NAMALWA (cell line): ENCODE data around the gene TNFSF4.
"Not testable (repeated sequence)": the region's sequence is repeated elsewhere in the genome, so short reads cannot be mapped to it uniquely, and the experiment has no call there.

ENCODE experiments used
- DNase-seq: peaks from one replicate; pipeline ENCODE4 v3.0.0-alpha.2; 2015; ENCODE audit warnings: low spot score

TNFSF4 gene

DNA sequence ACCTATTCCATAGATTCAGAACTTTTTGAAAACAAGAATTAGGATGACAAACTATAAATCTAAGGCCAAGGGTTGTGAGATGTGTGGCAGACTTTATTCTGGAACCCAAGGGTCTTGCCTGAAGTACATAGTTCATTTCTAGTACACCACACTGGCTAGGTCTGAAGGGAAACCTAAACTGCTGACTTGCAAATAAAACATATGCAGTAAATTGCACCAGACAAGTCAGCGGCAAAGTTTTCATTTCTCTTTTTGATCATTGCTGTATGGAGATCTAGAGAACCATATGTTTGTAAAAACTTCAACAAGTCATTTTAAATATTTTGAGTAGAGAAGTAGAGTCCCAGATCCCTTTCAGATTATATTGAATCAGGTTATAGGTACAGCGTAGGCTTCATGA is 43.9 kb downstream of the TNFSF4 start:
- no peak for DNase-seq

DNA sequence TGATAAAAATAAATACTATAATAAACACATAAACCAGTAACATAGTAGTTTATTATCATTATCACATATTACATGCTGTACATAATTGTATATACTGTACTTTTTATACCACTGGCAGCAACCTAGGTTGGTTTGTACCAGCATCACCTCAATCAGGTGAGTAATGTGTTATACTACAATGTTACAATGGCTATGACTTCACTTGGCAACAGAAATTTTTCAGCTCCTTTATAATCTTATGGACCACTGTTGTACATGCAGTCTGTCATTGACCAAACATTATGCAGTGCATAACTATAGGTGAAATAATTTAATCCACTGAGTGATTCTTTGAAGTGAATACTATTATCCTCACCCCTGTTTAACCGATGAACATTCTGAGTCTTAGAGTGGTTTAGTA is 44.5 kb downstream of the TNFSF4 start:
- DNase-seq, result no peak

DNA sequence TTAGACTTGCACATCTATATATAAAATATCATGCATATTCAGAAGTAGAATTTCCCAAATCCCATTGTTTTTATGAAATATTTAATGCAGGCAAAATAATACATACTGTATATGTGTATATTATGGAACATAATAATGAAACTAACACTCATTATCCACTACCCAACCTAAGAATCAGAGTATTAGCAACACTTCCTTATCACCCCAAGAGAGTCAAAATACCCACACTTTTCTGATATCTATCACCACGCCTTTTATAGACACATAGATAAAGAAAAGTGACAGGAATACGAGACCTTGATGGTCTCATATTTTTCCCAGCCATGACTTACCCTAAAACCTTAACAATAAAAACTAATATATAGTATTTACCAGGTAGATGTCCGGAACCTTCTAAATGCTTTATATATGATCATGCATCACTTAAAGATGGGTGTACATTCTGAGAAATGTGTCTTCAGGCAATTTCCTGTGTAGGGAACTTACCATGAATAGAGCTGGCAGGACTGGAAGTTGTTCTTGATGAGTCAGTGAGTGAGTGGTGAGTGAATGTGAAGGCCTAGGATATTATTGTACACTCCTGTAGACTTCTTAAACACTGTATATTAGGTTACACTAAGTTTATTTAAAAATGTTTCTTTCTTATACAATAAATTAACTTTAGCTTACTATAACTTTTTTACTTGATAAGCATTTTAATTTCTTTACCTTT is 45.5 kb downstream of the TNFSF4 start:
- no peak for DNase-seq

DNA sequence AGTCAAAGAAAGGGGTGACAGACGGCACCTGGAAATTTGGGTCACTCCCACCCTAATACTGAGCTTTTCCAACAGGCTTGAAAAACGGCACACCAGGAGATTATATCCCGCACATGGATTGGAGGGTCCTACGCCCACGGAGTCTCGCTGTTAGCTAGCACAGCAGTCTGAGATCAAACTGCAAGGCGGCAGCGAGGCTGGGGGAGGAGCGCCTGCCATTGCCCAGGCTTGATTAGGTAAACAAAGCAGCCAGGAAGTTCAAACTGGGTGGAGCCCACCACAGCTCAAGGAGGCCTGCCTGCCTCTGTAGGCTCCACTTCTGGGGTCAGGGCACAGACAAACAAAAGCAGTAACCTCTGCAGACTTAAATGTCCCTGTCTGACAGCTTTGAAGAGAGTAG is 53.2 kb downstream of the TNFSF4 start:
- not testable (repeated sequence) for DNase-seq

DNA sequence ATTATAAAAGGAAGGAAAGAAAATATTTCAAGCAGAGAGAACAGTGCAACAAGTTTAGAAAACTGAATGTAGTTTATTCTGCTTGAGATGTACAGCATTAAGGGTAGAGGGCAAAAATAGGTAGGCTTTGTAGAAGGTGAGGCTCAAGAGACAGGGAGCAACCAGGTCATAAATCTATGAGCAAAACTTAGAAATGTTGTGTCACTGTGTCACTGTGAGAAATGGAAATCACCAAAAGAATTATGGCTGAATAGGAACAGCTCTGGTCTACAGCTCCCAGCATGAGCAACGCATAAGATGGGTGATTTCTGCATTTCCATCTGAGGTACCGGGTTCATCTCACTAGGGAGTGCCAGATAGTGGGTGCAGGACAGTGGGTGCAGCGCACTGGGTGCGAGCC is 53.6 kb downstream of the TNFSF4 start:
- no peak for DNase-seq

DNA sequence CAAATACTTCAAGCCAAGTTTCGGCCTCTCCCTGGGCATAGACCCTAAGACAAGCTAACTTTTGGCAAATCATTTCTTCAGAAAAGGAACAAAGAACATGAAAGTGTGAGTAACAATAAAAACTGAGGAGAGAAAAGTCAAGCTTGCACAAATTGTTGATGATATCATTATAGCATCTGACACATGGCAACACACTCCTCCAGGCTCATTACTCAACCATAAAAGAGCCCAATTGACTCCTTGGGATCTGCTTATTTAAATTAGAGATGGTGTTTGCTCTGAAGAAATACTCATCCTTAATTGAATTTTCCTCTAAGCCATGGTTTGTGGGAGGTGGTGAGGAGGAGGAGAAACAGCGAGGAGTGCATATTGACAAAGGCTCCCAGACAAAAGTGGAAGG is 54.5 kb downstream of the TNFSF4 start:
- DNase-seq, result no peak

DNA sequence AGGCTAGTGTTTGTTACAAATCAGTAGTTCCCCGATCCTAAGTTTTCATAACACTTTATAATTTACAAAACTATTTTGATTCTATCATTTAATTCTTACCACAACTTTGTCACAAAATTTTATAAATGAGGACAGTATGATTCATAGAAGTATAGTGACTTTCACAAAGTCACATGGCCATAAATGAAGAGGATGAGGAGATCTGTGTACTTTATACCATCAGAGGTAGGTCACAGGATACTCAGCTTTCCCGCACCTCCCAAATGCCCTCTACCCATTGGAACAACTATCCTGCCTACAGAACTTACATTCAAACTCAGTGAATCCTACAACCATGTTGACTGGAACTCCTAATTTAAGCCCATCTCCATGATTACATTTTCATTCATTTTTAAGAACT is 56.3 kb downstream of the TNFSF4 start:
- DNase-seq, result no peak

DNA sequence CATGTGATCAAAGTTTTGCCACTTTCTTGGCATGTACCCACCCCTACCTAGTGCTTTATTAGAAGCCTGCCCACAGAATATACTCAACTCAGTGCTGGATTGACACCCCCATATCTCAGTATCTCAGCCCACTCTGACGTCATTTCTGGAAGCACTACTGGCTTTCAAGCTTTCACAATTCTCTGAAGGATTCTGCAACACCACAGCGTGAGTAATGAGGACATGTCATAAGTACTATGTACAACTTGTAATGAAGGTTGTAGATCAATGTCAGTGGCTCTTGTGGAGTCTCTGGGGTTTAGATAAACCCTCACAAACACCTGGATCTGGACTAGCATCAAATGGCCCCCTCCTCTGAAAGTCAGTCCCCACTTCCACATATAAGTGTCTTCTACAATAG is 57.2 kb downstream of the TNFSF4 start:
- DNase-seq, result no peak

DNA sequence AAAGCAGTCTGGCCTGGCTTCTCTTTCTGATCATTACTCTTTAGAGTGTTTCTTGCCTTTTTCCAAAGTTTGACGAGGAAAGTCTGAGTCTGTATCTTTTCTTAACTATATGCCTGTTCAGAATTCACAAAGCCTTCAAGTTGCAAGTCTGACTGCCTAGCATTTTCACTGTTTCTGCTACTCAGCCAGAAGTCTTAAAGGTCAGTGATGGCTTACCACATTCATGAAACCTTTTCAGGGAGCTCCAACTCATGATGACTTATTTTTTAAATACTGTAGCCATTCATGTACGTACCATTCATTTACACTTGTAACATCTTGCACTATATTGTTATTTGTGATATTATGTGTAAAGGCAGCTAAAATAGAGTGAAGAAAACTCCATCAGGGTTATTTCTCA is 58.2 kb downstream of the TNFSF4 start:
- no peak for DNase-seq

DNA sequence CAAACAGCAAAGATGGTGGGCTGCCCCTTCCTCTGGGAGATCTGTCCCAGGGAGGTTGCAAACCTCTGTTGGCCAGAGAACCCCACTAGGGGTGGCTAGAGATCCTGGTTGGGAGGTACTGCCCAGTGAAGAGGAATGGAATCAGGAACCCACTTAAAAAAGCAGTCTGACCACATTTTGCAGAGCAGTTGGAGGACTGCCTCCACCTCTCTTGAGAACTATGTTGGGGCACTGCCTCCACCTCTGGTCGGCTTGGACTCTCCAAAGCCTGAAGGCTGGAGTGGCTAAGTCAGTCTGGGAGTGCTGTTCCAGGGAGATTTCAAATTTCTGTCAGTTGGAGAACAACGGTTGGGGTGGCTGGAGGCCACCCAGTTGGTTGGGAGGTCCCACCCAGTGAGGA is 58.6 kb downstream of the TNFSF4 start:
- DNase-seq, result no peak

DNA sequence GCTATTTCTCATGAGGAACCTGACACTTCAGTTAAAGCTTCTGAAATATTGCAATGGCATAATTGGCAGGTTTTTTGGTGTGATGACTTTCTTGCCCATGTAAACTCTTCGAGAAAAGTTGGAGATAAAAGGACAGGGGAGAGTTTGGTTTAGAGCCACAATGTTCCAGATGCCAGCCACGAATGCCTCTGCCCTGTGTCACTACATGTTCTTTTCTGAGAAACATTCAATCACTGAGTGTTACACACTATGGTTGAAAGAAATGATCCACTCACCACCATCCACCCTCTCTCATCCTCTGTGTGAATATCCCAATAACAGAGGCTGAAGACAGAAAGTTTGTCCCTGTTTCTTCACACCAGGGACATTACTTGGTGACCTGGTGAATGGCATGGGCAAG is 66.4 kb downstream of the TNFSF4 start:
- no peak for DNase-seq

DNA sequence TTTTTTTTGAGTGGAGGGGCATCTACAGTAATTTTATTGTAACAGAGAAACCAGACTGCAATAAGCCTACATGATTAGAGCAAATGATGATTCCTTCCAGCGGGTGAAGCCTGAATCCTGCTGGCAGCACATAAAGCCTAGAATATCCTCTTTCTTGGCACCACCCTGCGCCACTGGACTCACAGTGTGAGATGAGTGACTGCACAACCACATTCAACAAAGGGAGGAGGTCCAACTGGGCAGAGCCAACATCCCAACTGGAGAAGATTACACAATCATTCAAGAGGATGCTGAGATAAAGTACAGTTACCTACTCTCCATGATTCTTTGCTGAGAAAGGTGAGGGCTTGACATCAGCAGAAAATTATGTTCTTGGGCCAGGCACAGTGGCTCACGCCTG is 67.4 kb downstream of the TNFSF4 start:
- DNase-seq, result no peak

DNA sequence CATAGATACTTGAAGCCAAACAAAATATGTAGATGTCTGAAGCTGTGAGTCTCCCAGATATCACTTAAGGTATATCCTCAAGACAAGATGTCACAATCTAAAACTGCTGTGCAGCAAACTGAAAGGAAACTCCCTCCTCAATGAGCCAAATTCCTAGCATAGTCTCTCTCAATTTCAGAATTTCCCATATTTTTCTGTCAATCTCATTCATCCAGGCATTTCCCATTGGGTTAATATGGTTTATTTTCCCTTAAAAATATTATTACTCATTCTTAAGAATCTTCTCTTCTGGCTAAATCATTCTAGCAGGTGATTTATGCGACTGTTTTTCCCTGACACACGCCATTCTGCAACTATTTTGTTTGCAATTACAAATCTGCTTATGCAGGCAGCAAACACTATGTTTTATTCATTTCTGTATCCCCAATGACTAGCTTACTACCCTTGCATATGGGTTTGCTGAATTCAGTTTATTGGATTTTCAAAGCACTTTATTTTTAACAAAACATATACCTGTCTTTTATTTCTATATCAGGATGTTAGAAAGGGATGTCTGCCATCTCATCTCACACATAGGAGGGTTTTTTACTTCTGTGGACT is 69.9 kb downstream of the TNFSF4 start:
- no peak for DNase-seq

DNA sequence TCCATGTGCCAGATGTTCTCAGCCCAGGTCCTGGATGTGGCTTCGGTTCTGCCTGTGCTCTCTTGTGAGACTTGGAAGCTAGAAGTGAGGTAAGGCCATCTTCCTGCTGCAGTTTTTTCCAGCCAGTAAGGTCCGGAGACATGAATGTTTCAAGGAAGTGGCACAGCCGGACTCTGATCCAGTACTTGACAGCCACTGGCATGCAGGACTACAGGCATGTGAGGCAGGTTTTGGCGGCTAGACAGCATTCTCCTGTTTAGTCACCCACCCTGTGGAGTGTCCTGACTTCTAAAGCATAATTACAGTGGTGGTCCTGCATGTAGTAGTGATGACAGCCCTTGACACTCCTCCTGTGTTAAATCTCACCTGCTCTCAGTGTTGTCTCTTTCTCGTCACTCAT is 72.3 kb downstream of the TNFSF4 start:
- DNase-seq, result no peak

DNA sequence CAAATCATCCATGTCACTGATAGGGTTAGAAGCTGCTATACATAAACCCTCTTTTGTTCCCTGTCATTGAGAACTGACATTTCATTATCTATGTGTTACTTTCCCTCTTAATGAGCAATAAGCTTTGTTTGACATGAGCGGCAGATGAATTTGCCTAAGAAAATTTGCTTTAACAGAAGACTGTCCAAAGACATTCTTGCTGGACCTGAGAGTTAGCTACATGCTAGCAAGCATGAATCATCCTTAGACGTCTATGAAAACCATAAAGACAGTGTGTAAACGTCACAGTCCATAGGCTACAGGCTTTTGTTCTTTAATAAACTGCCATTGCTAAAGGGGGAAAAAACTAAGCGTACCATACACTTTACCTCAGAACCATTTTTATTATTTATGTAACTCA is 73.1 kb downstream of the TNFSF4 start:
- DNase-seq, result no peak
